Measurements from ENCODE around the gene GTPBP2. TPM values are rescaled to one million over a fixed set of nuclear protein-coding genes. Genes with fewer than 3 reads are reported as not detected.

GTPBP2 gene
- total and polyA plus RNA-seq, 10 of the 15 experiments (the other 5 are each of a cell fraction or from before 2014, with no cell fraction given), result 5.9 to 63.4 (median 39.8) TPM

DNA sequence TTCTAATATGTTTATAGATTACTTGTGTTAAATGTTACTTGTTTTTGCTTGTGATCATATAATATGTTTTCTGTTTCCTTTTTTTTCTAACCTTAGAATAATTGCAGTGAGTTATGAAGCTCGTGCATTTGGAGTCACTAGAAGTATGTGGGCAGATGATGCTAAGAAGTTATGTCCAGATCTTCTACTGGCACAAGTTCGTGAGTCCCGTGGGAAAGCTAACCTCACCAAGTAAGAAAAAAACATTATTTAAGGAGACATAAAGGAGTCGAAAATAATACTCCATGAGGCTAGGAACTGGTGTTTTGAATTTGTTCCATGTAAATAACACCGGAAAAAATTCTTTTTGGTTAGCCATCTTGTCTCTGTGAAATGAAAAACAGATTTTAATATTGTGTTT lies 46.2 kb downstream of the GTPBP2 start (continued):
- TF ChIP-seq KLF5 (IDR thresholded peaks at IDR 0.05; ENCODE audit: partially characterized antibody), result no peak
- no peak for TF ChIP-seq EGR1 (IDR thresholded peaks at IDR 0.05; ENCODE audit: borderline replicate concordance in 1 of 2, low read depth in 2 of 2, low read length in 2 of 2)

DNA sequence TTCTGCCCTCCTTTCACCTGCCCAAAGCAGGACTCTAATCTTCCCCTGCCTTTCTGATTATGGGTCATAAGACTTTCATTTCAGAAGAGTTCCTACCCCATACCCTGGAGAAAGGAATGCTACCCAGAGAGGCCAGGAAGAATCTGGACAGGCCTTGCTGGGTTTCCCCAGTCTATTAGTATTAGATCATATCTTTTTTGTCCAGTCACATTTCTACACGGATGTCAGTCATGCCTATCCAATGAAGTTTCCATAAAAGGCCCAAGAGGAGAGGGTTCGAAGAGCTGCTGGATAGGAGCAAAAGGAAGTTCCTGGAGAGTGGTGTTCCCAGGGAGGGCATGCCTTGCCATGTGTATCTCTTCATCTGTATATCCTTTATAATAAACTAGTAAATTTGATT lies 49.9 kb downstream of the GTPBP2 start:
- RAD21 ChIA-PET (ENCODE audit: unreplicated experiment), result interaction anchor here (0.5 to 2.0 kb wide), 2 partner anchors 50 to 55 kb away, joined by 3 to 7 read pairs; partner anchors contain the start of gene GTPBP2
- POLR2A ChIA-PET, result interaction anchor here (0.7 to 2.6 kb wide), 2 partner anchors 51 to 190 kb away, joined by 3 to 16 read pairs; partner anchors contain the start of gene GTPBP2
- Histone ChIP-seq H3K27me3 (replicated peaks in 1 of 2; ENCODE audit: control insufficient read depth in 2 of 2, insufficient read depth in 2 of 2, low read length in 1 of 2) (no peaks in the 10 kb centered on the region), H4K20me1 (ENCODE audit: control insufficient read depth, insufficient read depth) (no peaks in the 10 kb centered on the region), H3K79me2 (ENCODE audit: control insufficient read depth, insufficient read depth, low read length) (peaks cover 58% of the 10 kb centered on the region), H3K4me2 (ENCODE audit: control insufficient read depth, insufficient read depth) (peak overlapping the region; percentile 68; the same call in 1 of the 2 replicates), H3K9ac (ENCODE audit: control insufficient read depth, insufficient read depth, low read length) (peak overlapping the region; percentile 34; the same call in 1 of the 2 replicates), H3K4me3 (peak overlapping the region; percentile 89), H3K9me3 (replicated peaks; ENCODE audit: control insufficient read depth, insufficient read depth, low read length) (no peaks in the 10 kb centered on the region), H3K4me1 (ENCODE audit: control insufficient read depth, insufficient read depth, low read length) (no peaks in the 10 kb centered on the region), H2AFZ (ENCODE audit: control insufficient read depth, low read depth, low read length) (no peak overlapping the region), H3K27ac (ENCODE audit: control insufficient read depth, insufficient read depth) (no peak overlapping the region), H3K36me3 (ENCODE audit: control insufficient read depth in 2 of 2, insufficient read depth in 2 of 2, low read length in 1 of 2) (peaks cover 0 to 21% of the 10 kb centered on the region in 2 experiments; a peak in 1 of 4 replicates)
- in situ Hi-C loops (cut with MboI) (no loop called here), intact Hi-C loops (cut with micrococcal nuclease; ENCODE audit: unreplicated experiment) (no loop called here)
- FAIRE-seq (no peak), DNase-seq (ENCODE audit: low read depth, low spot score) (no peak), ATAC-seq (no peak)
- CTCF ChIA-PET, result interaction anchor here (0.5 to 1.7 kb wide), 5 partner anchors 21 to 499 kb away, joined by 3 to 6 read pairs (median 3); no protein-coding TSS in a partner anchor
- WGBS (ENCODE audit: insufficient coverage, insufficient replicate concordance, low lambda C conversion rate, missing lambda C conversion rate), result 64% methylated on average over 2 of the region's 2 CpGs
- BruUV-seq (replicated peaks), result no TSS peak
- SMC1A ChIA-PET (ENCODE audit: uncharacterized antibody, unreplicated experiment), result interaction anchor here (0.7 to 1.3 kb wide), 2 partner anchors 8 to 15 kb away, joined by 3 read pairs; no protein-coding TSS in a partner anchor
- TF ChIP-seq RAD51 (IDR thresholded peaks at IDR 0.05) (no peak), MYB (IDR thresholded peaks at IDR 0.05; ENCODE audit: borderline replicate concordance, low read depth, low read length) (no peak), HDAC6 (IDR thresholded peaks at IDR 0.05; ENCODE audit: unreplicated experiment) (no peak), PAX8 (IDR thresholded peaks at IDR 0.05) (no peak), ZNF24 (IDR thresholded peaks at IDR 0.05) (no peak), ZNF592 (IDR thresholded peaks at IDR 0.05) (no peak), TCF3 (IDR thresholded peaks at IDR 0.05; ENCODE audit: borderline replicate concordance, insufficient read depth, low read depth, low read length) (no peak), RFX5 (IDR thresholded peaks at IDR 0.05; ENCODE audit: low read depth, low read length) (no peak), CBX5 (IDR thresholded peaks at IDR 0.05; ENCODE audit: low read depth) (no peak), IRF4 (IDR thresholded peaks at IDR 0.05; ENCODE audit: low read depth, low read length) (no peak), WRNIP1 (IDR thresholded peaks at IDR 0.05; ENCODE audit: borderline replicate concordance, low read depth, low read length) (no peak), NFIC (IDR thresholded peaks at IDR 0.05; ENCODE audit: low read depth, low read length) (no peak), NFYB (IDR thresholded peaks at IDR 0.05; ENCODE audit: insufficient read depth, low read depth, low read length) (no peak)
- TF ChIP-seq, protein P1, sequence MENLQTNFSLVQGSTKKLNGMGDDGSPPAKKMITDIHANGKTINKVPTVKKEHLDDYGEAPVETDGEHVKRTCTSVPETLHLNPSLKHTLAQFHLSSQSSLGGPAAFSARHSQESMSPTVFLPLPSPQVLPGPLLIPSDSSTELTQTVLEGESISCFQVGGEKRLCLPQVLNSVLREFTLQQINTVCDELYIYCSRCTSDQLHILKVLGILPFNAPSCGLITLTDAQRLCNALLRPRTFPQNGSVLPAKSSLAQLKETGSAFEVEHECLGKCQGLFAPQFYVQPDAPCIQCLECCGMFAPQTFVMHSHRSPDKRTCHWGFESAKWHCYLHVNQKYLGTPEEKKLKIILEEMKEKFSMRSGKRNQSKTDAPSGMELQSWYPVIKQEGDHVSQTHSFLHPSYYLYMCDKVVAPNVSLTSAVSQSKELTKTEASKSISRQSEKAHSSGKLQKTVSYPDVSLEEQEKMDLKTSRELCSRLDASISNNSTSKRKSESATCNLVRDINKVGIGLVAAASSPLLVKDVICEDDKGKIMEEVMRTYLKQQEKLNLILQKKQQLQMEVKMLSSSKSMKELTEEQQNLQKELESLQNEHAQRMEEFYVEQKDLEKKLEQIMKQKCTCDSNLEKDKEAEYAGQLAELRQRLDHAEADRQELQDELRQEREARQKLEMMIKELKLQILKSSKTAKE (IDR thresholded peaks at IDR 0.05; ENCODE audit: low read depth, poor library complexity, severe bottlenecking), result no peak

Measured in GM12878 (cell line).